ENCODE data around the gene MSH5. TPM values are rescaled to one million over a fixed set of nuclear protein-coding genes. Genes with fewer than 3 reads are reported as not detected.

MSH5 gene
- total RNA-seq, 2 experiments from 2014 or later = 104 to 218 TPM

DNA sequence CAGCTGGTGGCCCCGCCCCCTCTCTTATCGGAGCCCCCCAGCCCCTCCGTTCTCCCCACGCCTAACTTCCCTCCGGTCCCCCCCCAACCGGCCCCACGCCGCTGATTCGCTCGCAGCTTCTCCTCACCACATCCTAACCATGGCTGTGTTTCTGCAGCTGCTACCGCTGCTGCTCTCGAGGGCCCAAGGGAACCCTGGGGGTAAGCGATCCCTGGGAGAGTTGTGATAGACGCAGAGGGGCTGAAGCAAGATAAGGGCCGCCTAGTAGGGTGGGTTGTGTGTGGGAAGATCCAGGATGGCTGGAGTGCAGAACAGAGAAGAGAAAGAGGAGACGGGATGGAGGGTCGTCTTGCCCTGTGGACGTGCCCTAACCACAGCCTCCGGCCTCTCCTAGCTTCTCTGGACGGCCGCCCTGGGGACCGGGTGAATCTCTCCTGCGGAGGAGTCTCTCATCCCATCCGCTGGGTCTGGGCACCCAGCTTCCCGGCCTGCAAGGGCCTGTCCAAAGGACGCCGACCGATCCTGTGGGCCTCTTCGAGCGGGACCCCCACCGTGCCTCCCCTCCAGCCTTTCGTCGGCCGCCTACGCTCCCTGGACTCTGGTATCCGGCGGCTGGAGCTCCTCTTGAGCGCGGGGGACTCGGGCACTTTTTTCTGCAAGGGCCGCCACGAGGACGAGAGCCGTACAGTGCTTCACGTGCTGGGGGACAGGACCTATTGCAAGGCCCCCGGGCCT lies 16.4 kb upstream of the MSH5 start, which contains the start of gene MPIG6B:
Gene MPIG6B (plus strand): TSS at position 129 of the 735 bp plus-strand sequence. CDS start 11 bp downstream, at position 140.
- H2AFZ ChIP-seq (ENCODE audit: low read length) = no peak within 1 kb of the TSS
- intact Hi-C loops (cut with micrococcal nuclease; ENCODE audit: unreplicated experiment) = no loop called here
- no peaks in the 10 kb centered on the region for H3K9me3 ChIP-seq (ENCODE audit: low read length)
- POLR2A ChIA-PET = interaction anchor here (0.6 kb wide), 1 partner anchor 110 kb away, joined by 3 read pairs; no protein-coding TSS in a partner anchor
- H4K20me1 ChIP-seq (ENCODE audit: insufficient read depth, low read length) = no peaks in the 10 kb centered on the region
- no TSS peak for BruUV-seq (replicated peaks)
- H3K27ac ChIP-seq (ENCODE audit: low read depth, low read length, poor library complexity, severe bottlenecking) = no peak within 1 kb of the TSS
- CTCF ChIA-PET (ENCODE audit: unreplicated experiment) = no interaction called here
- peaks cover 20% of the 10 kb centered on the region; the same call in 1 of the 2 replicates for H3K36me3 ChIP-seq (ENCODE audit: insufficient read depth, low read length)
- no peak within 1 kb of the TSS for H3K4me3 ChIP-seq (ENCODE audit: low read depth, low read length, poor library complexity, severe bottlenecking)
- H3K4me2 ChIP-seq (ENCODE audit: low read length) = no peak within 1 kb of the TSS
- no peaks in the 10 kb centered on the region for H3K9me2 ChIP-seq (ENCODE audit: insufficient read depth, low read length)
- no peak for DNase-seq (ENCODE audit: low spot score)
- peaks cover 20% of the 10 kb centered on the region for H3K4me1 ChIP-seq (ENCODE audit: insufficient read depth, low read length, poor library complexity, severe bottlenecking)
- TF ChIP-seq, protein P1, sequence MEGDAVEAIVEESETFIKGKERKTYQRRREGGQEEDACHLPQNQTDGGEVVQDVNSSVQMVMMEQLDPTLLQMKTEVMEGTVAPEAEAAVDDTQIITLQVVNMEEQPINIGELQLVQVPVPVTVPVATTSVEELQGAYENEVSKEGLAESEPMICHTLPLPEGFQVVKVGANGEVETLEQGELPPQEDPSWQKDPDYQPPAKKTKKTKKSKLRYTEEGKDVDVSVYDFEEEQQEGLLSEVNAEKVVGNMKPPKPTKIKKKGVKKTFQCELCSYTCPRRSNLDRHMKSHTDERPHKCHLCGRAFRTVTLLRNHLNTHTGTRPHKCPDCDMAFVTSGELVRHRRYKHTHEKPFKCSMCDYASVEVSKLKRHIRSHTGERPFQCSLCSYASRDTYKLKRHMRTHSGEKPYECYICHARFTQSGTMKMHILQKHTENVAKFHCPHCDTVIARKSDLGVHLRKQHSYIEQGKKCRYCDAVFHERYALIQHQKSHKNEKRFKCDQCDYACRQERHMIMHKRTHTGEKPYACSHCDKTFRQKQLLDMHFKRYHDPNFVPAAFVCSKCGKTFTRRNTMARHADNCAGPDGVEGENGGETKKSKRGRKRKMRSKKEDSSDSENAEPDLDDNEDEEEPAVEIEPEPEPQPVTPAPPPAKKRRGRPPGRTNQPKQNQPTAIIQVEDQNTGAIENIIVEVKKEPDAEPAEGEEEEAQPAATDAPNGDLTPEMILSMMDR (conservative IDR thresholded peaks at IDR 0.05; ENCODE audit: low read length) = no peak
- TF ChIP-seq EZH2phosphoT487 (IDR thresholded peaks at IDR 0.05; ENCODE audit: borderline replicate concordance, low read depth, low read length) = no peak
- H3K79me2 ChIP-seq (ENCODE audit: insufficient read depth, low read depth, low read length) = no peaks in the 10 kb centered on the region

DNA sequence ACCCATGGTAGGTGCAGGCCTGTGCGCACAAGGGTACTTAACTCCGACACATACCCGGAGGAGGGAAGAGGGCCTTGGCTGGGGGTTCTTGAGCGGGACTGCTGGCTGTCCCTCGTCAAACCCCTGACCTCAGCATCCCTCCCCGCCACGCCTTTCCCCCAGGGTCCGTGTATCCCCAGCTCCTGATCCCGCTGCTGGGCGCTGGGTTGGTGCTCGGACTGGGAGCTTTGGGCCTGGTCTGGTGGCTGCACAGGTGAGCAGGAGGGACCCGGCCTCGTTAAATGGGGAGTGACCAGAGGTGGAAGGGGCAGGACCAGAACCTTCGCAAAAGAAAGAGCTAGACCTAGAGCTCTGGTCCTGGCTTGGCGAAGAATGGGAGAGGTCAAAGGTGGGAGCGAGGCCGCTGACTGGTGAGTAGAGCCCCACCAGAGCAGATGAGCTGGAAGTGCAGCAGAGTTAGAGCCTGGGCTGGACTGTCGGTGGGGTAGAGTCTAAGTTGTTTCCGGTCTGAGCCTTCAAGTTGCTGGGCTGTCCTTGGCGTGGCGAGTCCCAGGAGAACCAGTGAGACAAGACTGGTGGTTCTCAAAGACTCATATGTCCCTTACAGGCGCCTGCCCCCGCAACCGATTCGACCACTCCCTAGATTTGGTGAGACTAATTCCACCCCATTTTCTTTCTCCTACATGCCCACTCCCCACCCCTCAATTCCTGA lies 15.7 kb upstream of the MSH5 start:
- H3K4me1 ChIP-seq (ENCODE audit: insufficient read depth, low read length, poor library complexity, severe bottlenecking) = peaks cover 27% of the 10 kb centered on the region
- no peaks in the 10 kb centered on the region for H4K20me1 ChIP-seq (ENCODE audit: insufficient read depth, low read length)
- H3K4me2 ChIP-seq (ENCODE audit: low read length) = no peak overlapping the region
- H3K36me3 ChIP-seq (ENCODE audit: insufficient read depth, low read length) = peaks cover 24% of the 10 kb centered on the region; the same call in 1 of the 2 replicates
- CTCF ChIA-PET (ENCODE audit: unreplicated experiment) = interaction anchor here (0.6 kb wide), 1 partner anchor 34 kb away, joined by 3 read pairs; no protein-coding TSS in a partner anchor
- no peaks in the 10 kb centered on the region for H3K79me2 ChIP-seq (ENCODE audit: insufficient read depth, low read depth, low read length)
- H3K4me3 ChIP-seq (ENCODE audit: low read depth, low read length, poor library complexity, severe bottlenecking) = no peak overlapping the region
- no peak overlapping the region for H3K27ac ChIP-seq (ENCODE audit: low read depth, low read length, poor library complexity, severe bottlenecking)
- DNase-seq (ENCODE audit: low spot score) = no peak
- POLR2A ChIA-PET = interaction anchor here (0.9 to 1.9 kb wide), 2 partner anchors 9 to 21 kb away, joined by 3 to 7 read pairs; partner anchors contain the start of genes ABHD16A and LY6G6D
- H2AFZ ChIP-seq (ENCODE audit: low read length) = no peak overlapping the region
- intact Hi-C loops (cut with micrococcal nuclease; ENCODE audit: unreplicated experiment) = no loop called here
- H3K9me3 ChIP-seq (ENCODE audit: low read length) = no peaks in the 10 kb centered on the region
- H3K9me2 ChIP-seq (ENCODE audit: insufficient read depth, low read length) = no peaks in the 10 kb centered on the region
- no peak for TF ChIP-seq EZH2phosphoT487 (IDR thresholded peaks at IDR 0.05; ENCODE audit: borderline replicate concordance, low read depth, low read length)
- TF ChIP-seq, protein P1 (conservative IDR thresholded peaks at IDR 0.05; ENCODE audit: low read length) = no peak
- BruUV-seq (replicated peaks) = no TSS peak

Measured in OCI-LY7 (cell line).